ENCODE results near the gene NR1H3. TPM values are rescaled to one million over a fixed set of nuclear protein-coding genes. Genes with fewer than 3 reads are reported as not detected.

Gene NR1H3
- polyA plus RNA-seq, 2 of the 4 experiments (the other 2 are of a cell fraction) = 14.5 to 18.7 TPM

DNA sequence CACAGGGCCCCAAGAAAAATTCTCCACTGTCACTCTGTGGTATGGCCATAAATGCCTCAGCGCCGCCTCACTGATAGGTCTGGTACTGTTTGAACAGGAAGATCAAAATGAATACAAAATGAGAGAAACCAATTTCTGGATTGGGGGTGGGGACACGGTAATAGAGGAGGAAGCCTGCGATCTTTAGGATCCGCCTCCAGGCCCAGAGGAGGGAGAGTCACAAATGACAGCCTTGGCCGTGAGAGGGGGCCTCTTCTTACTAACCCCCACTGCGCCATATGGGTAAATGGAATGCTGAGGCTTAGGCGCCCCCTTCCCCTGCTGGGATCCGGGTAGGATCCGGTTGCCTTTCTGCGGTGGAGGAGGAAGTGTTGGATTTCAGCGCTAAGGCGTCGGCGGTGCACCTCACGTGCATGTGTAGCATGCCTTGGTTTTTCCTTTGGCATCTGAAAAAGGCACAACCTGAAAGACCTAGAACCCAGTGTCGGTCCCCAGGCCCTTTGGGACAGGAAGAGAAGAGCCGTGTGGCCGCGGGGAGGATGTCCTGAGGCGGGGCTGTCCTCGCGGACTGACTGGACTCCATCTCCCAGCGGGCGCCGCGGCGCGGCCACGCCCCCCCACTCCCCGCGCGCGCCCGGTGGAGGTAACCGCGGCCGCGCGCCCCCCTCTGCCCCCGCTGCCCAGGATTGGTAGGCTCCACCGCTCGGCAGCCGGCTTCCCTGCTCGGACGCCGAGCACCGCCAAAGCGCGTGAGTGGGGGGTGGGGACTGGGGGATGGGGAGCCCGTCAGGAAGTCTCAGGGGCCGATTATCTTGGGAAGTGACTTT, 11.4 kb downstream of the NR1H3 start (continued):
- TF ChIP-seq HOXB13 (CRISPR knock-in tag; IDR thresholded peaks at IDR 0.05; ENCODE audit: low read depth) (peak; percentile 80; the same call in 1 of the 2 replicates), ESRRA (IDR thresholded peaks at IDR 0.05; ENCODE audit: borderline replicate concordance, low read length) (no peak), POLR2A (IDR thresholded peaks at IDR 0.05; ENCODE audit: low read length) (peak; percentile 55), HOXB5 (CRISPR knock-in tag; IDR thresholded peaks at IDR 0.05) (no peak), MYC (IDR thresholded peaks at IDR 0.05; ENCODE audit: borderline replicate concordance, low read length) (no peak), NR3C1 (IDR thresholded peaks at IDR 0.05) (no peak), JUN (IDR thresholded peaks at IDR 0.05) (peak; percentile 88 to 90; a peak in 3 of 5 replicates)

DNA sequence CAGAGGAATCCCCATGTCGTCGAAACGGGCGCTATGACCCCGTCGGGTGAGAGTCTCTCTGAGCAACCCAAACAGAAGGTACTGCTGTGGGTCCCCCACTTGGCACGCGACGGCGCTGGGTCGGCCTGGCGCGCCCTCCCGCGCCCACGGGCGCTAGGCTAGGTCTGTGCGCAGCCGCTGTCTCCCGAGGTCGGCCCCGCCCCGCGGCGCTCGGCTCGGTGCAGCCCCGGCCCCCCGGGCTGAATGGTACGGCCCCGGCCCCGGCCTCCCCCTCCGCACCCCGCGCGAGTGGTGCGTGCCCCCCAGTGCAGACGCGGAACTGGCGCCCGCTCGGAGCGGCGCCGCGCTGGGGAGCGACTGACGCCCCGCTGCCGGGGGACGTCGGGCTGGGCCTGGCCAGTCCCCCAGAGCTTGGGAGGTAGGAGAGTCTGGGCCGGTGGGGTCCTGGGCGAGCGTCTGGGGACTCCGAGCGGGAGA, 12.1 kb downstream of the NR1H3 start, which contains the start of gene MADD:
Gene MADD (plus strand): TSS at position 305 of the 477 bp plus-strand sequence.
- FAIRE-seq = no peak
- H3K4me2 ChIP-seq = peak within 1 kb of the TSS; percentile 97
- peaks cover 30% of the 10 kb centered on the region for H3K4me1 ChIP-seq
- H3K9me3 ChIP-seq = no peaks in the 10 kb centered on the region
- ChIA-PET POLR2A (interaction anchor here (0.9 to 1.6 kb wide), 3 partner anchors 23 to 85 kb away, joined by 3 to 6 read pairs (median 6); no protein-coding TSS in a partner anchor), CTCF (interaction anchor here (1.4 to 3.9 kb wide), 4 partner anchors 21 to 91 kb away, joined by 4 to 30 read pairs (median 6); partner anchors contain the start of gene ACP2)
- WGBS (ENCODE audit: missing lambda C conversion rate) = no CpG with 5 or more reads among the region's 57 CpGs
- TF ChIP-seq JUN (IDR thresholded peaks at IDR 0.05) (peak; percentile 14 to 73; a peak in 3 of 5 replicates), SMC3 (IDR thresholded peaks at IDR 0.05) (0 out of 3 replicates have a peak, but pooled peaks have one; percentile 23), POLR2A (IDR thresholded peaks at IDR 0.05; ENCODE audit: low read length) (peak; percentile 49), NR3C1 (IDR thresholded peaks at IDR 0.05) (no peak), HDAC2 (IDR thresholded peaks at IDR 0.05) (no peak), RAD21 (conservative IDR thresholded peaks at IDR 0.05 in 1 of 2, IDR thresholded peaks at IDR 0.05 in 1 of 2) (no peak), PHF8 (IDR thresholded peaks at IDR 0.05; ENCODE audit: borderline replicate concordance, low read depth) (peak; percentile 43), BHLHE40 (IDR thresholded peaks at IDR 0.05; ENCODE audit: low read depth, low read length) (peak; percentile 4; the same call in 1 of the 2 replicates), GATA3 (IDR thresholded peaks at IDR 0.05; ENCODE audit: borderline replicate concordance) (peak; percentile 40; the same call in 1 of the 2 replicates)
- TF ChIP-seq, protein P1, sequence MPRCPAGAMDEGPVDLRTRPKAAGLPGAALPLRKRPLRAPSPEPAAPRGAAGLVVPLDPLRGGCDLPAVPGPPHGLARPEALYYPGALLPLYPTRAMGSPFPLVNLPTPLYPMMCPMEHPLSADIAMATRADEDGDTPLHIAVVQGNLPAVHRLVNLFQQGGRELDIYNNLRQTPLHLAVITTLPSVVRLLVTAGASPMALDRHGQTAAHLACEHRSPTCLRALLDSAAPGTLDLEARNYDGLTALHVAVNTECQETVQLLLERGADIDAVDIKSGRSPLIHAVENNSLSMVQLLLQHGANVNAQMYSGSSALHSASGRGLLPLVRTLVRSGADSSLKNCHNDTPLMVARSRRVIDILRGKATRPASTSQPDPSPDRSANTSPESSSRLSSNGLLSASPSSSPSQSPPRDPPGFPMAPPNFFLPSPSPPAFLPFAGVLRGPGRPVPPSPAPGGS (IDR thresholded peaks at IDR 0.05) = 0 out of 3 replicates have a peak, but pooled peaks have one; percentile 85
- TF ChIP-seq, protein P2, sequence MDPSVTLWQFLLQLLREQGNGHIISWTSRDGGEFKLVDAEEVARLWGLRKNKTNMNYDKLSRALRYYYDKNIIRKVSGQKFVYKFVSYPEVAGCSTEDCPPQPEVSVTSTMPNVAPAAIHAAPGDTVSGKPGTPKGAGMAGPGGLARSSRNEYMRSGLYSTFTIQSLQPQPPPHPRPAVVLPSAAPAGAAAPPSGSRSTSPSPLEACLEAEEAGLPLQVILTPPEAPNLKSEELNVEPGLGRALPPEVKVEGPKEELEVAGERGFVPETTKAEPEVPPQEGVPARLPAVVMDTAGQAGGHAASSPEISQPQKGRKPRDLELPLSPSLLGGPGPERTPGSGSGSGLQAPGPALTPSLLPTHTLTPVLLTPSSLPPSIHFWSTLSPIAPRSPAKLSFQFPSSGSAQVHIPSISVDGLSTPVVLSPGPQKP (IDR thresholded peaks at IDR 0.05; ENCODE audit: low read depth, low read length) = no peak
- peak; percentile 86 to 92 for ATAC-seq
- peak within 1 kb of the TSS; percentile 95 to 99 for H3K27ac ChIP-seq
- peak within 1 kb of the TSS; percentile 72 for H3K4me3 ChIP-seq
- DNase-seq (ENCODE audit: low read depth in 1 of 2, low spot score in 1 of 2) = peak; percentile 80 to 89

DNA sequence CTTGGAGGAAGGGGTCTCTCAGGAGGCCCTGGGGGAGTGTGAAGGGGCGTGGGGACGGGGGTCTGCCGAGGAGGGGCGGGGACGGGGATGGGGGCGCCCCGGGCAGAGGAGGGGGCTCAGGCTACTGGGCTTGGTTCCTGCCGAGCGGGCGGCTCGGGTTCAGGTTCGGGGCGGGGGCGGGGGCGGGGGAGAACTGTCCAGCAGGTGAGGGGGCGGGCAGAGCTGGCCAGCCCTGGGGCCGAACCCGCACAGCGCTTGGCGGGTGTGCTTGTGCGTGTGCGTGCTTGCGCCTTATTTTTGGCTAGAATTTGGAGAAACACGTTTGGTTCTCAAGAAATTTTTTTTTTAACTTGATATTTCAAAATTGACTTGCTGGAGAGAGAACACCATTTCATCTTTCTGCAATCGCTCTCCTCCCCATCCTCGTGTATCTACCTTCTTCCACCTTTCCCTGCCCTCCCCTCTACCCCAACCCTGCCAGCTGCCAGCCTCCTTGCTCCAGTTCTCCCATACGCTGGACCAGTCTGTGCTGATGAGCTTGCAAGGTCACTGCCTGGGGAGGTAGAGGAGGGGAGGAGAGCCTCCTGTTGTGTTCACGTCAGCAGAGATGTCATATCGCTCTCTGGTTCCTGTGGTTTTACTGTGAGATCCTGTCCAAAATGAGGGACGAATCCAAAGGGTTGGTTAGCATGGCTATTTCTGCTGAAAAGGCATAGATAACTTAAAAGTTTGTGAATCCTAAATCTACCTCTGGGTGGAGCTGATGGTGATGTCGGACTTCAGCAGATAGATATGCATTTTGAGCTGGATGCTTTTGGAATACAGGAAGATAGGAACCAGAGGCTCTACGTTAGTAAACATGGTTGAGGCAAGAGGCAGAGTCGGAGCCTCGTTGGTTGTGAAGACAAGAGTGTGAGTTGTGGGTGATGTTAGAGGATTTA, 12.8 kb downstream of the NR1H3 start:
- Histone ChIP-seq H3K9me3 (no peaks in the 10 kb centered on the region), H3K27ac (peak overlapping the region; percentile 95 to 99), H3K4me1 (peaks cover 23% of the 10 kb centered on the region), H3K4me2 (peak overlapping the region; percentile 97), H3K4me3 (peak overlapping the region; percentile 72)
- TF ChIP-seq SREBF2 (IDR thresholded peaks at IDR 0.05) = no peak
- peak; percentile 26; the same call in 1 of the 3 replicates for TF ChIP-seq SMC3 (IDR thresholded peaks at IDR 0.05)
- TF ChIP-seq ZNF302 (CRISPR knock-in tag; IDR thresholded peaks at IDR 0.05) = no peak
- TF ChIP-seq HDAC2 (IDR thresholded peaks at IDR 0.05) = no peak
- TF ChIP-seq, protein P3, sequence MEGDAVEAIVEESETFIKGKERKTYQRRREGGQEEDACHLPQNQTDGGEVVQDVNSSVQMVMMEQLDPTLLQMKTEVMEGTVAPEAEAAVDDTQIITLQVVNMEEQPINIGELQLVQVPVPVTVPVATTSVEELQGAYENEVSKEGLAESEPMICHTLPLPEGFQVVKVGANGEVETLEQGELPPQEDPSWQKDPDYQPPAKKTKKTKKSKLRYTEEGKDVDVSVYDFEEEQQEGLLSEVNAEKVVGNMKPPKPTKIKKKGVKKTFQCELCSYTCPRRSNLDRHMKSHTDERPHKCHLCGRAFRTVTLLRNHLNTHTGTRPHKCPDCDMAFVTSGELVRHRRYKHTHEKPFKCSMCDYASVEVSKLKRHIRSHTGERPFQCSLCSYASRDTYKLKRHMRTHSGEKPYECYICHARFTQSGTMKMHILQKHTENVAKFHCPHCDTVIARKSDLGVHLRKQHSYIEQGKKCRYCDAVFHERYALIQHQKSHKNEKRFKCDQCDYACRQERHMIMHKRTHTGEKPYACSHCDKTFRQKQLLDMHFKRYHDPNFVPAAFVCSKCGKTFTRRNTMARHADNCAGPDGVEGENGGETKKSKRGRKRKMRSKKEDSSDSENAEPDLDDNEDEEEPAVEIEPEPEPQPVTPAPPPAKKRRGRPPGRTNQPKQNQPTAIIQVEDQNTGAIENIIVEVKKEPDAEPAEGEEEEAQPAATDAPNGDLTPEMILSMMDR (IDR thresholded peaks at IDR 0.05) = peak; percentile 30; the same call in 1 of the 3 replicates
- TF ChIP-seq MAFK (IDR thresholded peaks at IDR 0.05; ENCODE audit: partially characterized antibody) = peak; percentile 65
- peak; percentile 44 to 57 for DNase-seq (ENCODE audit: low read depth in 1 of 2, low spot score in 1 of 2)
- ATAC-seq = peak; percentile 30 to 44; a peak in 5 of 6 replicates
- no peak for FAIRE-seq
- ChIA-PET POLR2A (interaction anchor here (0.6 to 1.6 kb wide), 8 partner anchors 22 to 105 kb away, joined by 3 to 6 read pairs (median 4); partner anchors contain the start of genes ACP2 and DDB2), CTCF (interaction anchor here (0.7 to 3.9 kb wide), 19 partner anchors 10 to 117 kb away, joined by 3 to 30 read pairs (median 4); partner anchors contain the start of gene ACP2)
- WGBS (ENCODE audit: missing lambda C conversion rate) = 5% methylated on average over 18 of the region's 34 CpGs

All from A549 (cell line).